Mesenchymal stem cell (in vitro differentiated cells and primary cell): ENCODE data around the gene HEYL.

ENCODE experiments used
- DNase-seq: peaks from one replicate; pipeline ENCODE4 v3.0.0-alpha.2; 2013
- H2AFZ ChIP-seq: one replicate; pipeline ENCODE4 v1.6.1; 2013; ENCODE audit warnings: low read depth, mild to moderate bottlenecking, control low read depth, inconsistent platforms, low read length, moderate library complexity
- H2AK5ac ChIP-seq: 2 replicates; pipeline ENCODE4 v1.6.1; 2013; ENCODE audit warnings: low read length, moderate library complexity, mild to moderate bottlenecking, inconsistent platforms; ENCODE audit not compliant: severe bottlenecking
- H2BK120ac ChIP-seq: one replicate; pipeline ENCODE4 v1.6.1; 2013; ENCODE audit warnings: low read depth, mild to moderate bottlenecking, inconsistent platforms, low read length, moderate library complexity
- H2BK12ac ChIP-seq, 2 experiments: one replicate each; pipeline ENCODE4 v1.6.1; 2013; ENCODE audit warnings: inconsistent platforms in 2 of 2, low read length in 2 of 2, mild to moderate bottlenecking in 2 of 2, moderate library complexity in 2 of 2, control low read depth in 1 of 2
- H2BK15ac ChIP-seq: one replicate; pipeline ENCODE4 v1.6.1; 2013; ENCODE audit warnings: mild to moderate bottlenecking, low read depth, inconsistent platforms; ENCODE audit not compliant: poor library complexity, severe bottlenecking
- H2BK5ac ChIP-seq: 2 replicates; pipeline ENCODE4 v1.6.1; 2013; ENCODE audit warnings: low read depth, mild to moderate bottlenecking, low read length, control low read depth, inconsistent platforms; ENCODE audit not compliant: poor library complexity, severe bottlenecking
- H3K14ac ChIP-seq, 2 experiments: one replicate each; pipeline ENCODE4 v1.6.1; 2013; ENCODE audit warnings: inconsistent platforms in 2 of 2, low read length in 2 of 2, control low read depth in 1 of 2, mild to moderate bottlenecking in 1 of 2, moderate library complexity in 1 of 2
- H3K18ac ChIP-seq, 2 experiments: one replicate each; pipeline ENCODE4 v1.6.1; 2013; ENCODE audit warnings: inconsistent platforms in 2 of 2, low read length in 2 of 2, control low read depth in 1 of 2, low read depth in 1 of 2, mild to moderate bottlenecking in 1 of 2
- H3K23ac ChIP-seq, 2 experiments: one replicate each; pipeline ENCODE4 v1.6.1; 2013; ENCODE audit warnings: inconsistent platforms in 2 of 2, low read length in 2 of 2, mild to moderate bottlenecking in 2 of 2, moderate library complexity in 2 of 2, control low read depth in 1 of 2
- H3K27ac ChIP-seq: 2 replicates; pipeline ENCODE4 v1.5.1; 2013; ENCODE audit warnings: mild to moderate bottlenecking, moderate library complexity, low read length, control low read depth, inconsistent platforms; ENCODE audit not compliant: poor library complexity, severe bottlenecking
- H3K27me3 ChIP-seq, 2 experiments: 2 replicates each; pipeline versions ENCODE4 v1.6.1 to v1.7.0; 2013; ENCODE audit warnings: low read length in 2 of 2, mild to moderate bottlenecking in 2 of 2, moderate library complexity in 2 of 2, control low read depth in 1 of 2, inconsistent platforms in 1 of 2; ENCODE audit not compliant: control insufficient read depth in 1 of 2, insufficient read depth in 1 of 2
- H3K36me3 ChIP-seq, 2 experiments: 2 replicates each; pipeline versions ENCODE4 v1.6.1 to v1.7.0; 2013; ENCODE audit warnings: low read length in 2 of 2, control low read depth in 1 of 2, inconsistent platforms in 1 of 2, low read depth in 1 of 2, mild to moderate bottlenecking in 1 of 2; ENCODE audit not compliant: insufficient read depth in 2 of 2, control insufficient read depth in 1 of 2
- H3K4ac ChIP-seq, 2 experiments: one replicate each; pipeline ENCODE4 v1.6.1; 2013; ENCODE audit warnings: inconsistent platforms in 2 of 2, low read length in 2 of 2, mild to moderate bottlenecking in 2 of 2, moderate library complexity in 2 of 2, control low read depth in 1 of 2, low read depth in 1 of 2
- H3K4me1 ChIP-seq: 2 replicates; pipeline ENCODE4 v1.6.1; 2013; ENCODE audit warnings: low read depth, low read length, control low read depth; ENCODE audit not compliant: control insufficient read depth, insufficient read depth
- H3K4me2 ChIP-seq: 2 replicates; pipeline ENCODE4 v1.6.1; 2013; ENCODE audit warnings: low read length, mild to moderate bottlenecking, inconsistent platforms; ENCODE audit not compliant: poor library complexity, severe bottlenecking
- H3K4me3 ChIP-seq, 2 experiments: 2 replicates each; pipeline versions ENCODE4 v1.5.1 to v1.7.0; 2013; ENCODE audit warnings: low read length in 2 of 2, mild to moderate bottlenecking in 2 of 2, control low read depth in 1 of 2, low read depth in 1 of 2; ENCODE audit not compliant: insufficient read depth in 1 of 2
- H3K79me1 ChIP-seq: replicated peaks from 2 replicates; pipeline ENCODE4 v1.6.1; 2013; ENCODE audit warnings: mild to moderate bottlenecking, control low read depth, low read length, inconsistent platforms; ENCODE audit not compliant: poor library complexity, severe bottlenecking
- H3K9ac ChIP-seq: 2 replicates; pipeline ENCODE4 v1.7.0; 2013; ENCODE audit warnings: mild to moderate bottlenecking, low read length, moderate library complexity
- H3K9me3 ChIP-seq: 2 replicates; pipeline ENCODE4 v1.7.0; 2013; ENCODE audit warnings: mild to moderate bottlenecking, low read length; ENCODE audit not compliant: control insufficient read depth
- H4K8ac ChIP-seq: one replicate; pipeline ENCODE4 v1.6.1; 2013; ENCODE audit warnings: inconsistent platforms, mild to moderate bottlenecking, low read length, moderate library complexity
- H4K91ac ChIP-seq: one replicate; pipeline ENCODE4 v1.6.1; 2013; ENCODE audit warnings: mild to moderate bottlenecking, low read length, inconsistent platforms
- WGBS: methylation state at CpG from one replicate; pipeline ENCODE4 v1.1.7; 2013; ENCODE audit warnings: mixed read lengths; 5-methylcytosine and 5-hydroxymethylcytosine counted together

The HEYL gene

GRCh38 chr1:39685071-39685470 lies 45.6 kb upstream of the HEYL start:
- Histone ChIP-seq H4K8ac (no peak overlapping the region), H2BK15ac (no peak overlapping the region), H3K79me1 (no peaks in the 10 kb centered on the region), H3K4me1 (no peaks in the 10 kb centered on the region), H3K4ac (no peak overlapping the region), H2BK120ac (no peak overlapping the region), H3K23ac (no peak overlapping the region), H3K9ac (no peak overlapping the region), H3K4me2 (no peak overlapping the region), H3K27ac (no peak overlapping the region), H3K18ac (no peak overlapping the region), H3K36me3 (no peaks in the 10 kb centered on the region), H4K91ac (no peak overlapping the region), H3K9me3 (no peaks in the 10 kb centered on the region), H2BK5ac (no peak overlapping the region), H3K14ac (no peak overlapping the region), H3K27me3 (peaks cover 89 to 92% of the 10 kb centered on the region in 2 experiments), H2BK12ac (no peak overlapping the region), H2AFZ (no peak overlapping the region), H3K4me3 (no peak overlapping the region), H2AK5ac (no peak overlapping the region)
- no peak for DNase-seq
- 76% methylated on average over 3 of the region's 3 CpGs for WGBS

DNA sequence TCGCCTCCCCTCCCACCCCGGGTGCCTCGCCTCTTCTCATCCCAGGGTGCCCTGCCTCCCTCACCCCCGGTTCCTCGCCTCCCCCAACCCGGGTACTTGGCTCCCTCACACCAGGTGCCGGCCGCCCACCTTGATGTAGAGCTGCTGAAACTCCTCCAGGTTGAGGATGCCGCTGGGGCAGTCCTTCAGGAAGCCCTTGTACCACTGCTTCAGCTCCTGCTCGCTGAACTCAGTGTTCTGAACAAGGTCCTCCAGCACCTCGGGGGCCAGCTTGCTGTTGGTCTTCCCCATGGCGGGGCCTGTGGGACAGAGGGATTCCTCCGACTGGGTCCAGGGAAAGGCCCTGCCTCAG lies 44.8 kb upstream of the HEYL start:
- H3K36me3 ChIP-seq, result no peaks in the 10 kb centered on the region
- no peak overlapping the region for H3K18ac ChIP-seq
- H2AFZ ChIP-seq, result no peak overlapping the region
- no peak overlapping the region for H2BK5ac ChIP-seq
- no peak overlapping the region for H2BK12ac ChIP-seq
- no peaks in the 10 kb centered on the region for H3K4me1 ChIP-seq
- H4K8ac ChIP-seq, result no peak overlapping the region
- no peaks in the 10 kb centered on the region for H3K79me1 ChIP-seq
- no peak overlapping the region for H3K4me3 ChIP-seq
- peaks cover 87 to 89% of the 10 kb centered on the region in 2 experiments for H3K27me3 ChIP-seq
- H3K9ac ChIP-seq, result no peak overlapping the region
- H3K4ac ChIP-seq, result no peak overlapping the region
- no peak overlapping the region for H2BK15ac ChIP-seq
- no peak for DNase-seq
- H2BK120ac ChIP-seq, result no peak overlapping the region
- no peak overlapping the region for H3K4me2 ChIP-seq
- H4K91ac ChIP-seq, result no peak overlapping the region
- no peak overlapping the region for H2AK5ac ChIP-seq
- no peak overlapping the region for H3K27ac ChIP-seq
- H3K23ac ChIP-seq, result no peak overlapping the region
- H3K14ac ChIP-seq, result no peak overlapping the region
- no peaks in the 10 kb centered on the region for H3K9me3 ChIP-seq
- 73% methylated on average over 11 of the region's 13 CpGs for WGBS

DNA sequence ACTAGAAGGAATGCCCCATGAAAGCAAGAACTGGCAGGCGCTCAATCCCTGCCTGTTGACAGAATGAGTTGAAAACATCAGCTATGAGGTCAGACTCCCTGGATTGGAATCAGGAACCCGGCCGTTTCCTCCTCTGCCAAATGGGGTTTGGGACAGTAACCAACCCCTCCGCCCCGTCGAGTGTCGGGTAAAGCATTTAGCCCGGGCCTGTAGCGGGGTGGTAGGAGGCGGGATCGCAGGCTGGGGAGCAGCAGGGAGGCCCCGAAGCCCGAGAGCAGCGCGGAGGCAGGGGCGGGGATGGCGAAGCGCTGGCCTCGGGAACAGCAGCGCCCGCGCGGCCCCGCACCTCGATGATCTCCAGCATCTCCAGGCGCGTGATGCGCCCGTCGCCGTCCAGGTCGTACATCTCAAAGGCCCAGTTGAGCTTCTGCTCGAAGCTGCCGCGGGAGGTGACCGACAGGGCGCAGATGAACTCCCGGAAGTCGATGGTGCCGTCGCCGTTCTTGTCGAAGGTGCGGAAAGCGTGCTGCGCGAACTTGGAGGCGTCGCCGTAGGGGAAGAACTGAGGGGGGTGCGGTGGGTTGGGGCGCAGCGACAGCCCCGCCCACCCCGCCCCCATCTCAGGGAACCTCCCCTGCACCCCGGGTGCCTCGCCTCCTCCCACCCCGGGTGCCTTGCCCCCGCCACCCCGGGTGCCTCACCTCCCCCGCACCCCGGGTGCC lies 44.3 kb upstream of the HEYL start:
- Histone ChIP-seq H4K8ac (no peak overlapping the region), H3K4me3 (no peak overlapping the region), H3K27ac (no peak overlapping the region), H2AK5ac (no peak overlapping the region), H2BK12ac (no peak overlapping the region), H3K36me3 (no peaks in the 10 kb centered on the region), H4K91ac (no peak overlapping the region), H3K18ac (no peak overlapping the region), H3K4ac (no peak overlapping the region), H2AFZ (no peak overlapping the region), H3K79me1 (no peaks in the 10 kb centered on the region), H3K14ac (no peak overlapping the region), H2BK5ac (no peak overlapping the region), H2BK120ac (no peak overlapping the region), H3K4me1 (no peaks in the 10 kb centered on the region), H3K27me3 (peaks cover 82 to 86% of the 10 kb centered on the region in 2 experiments), H3K9ac (no peak overlapping the region), H3K4me2 (no peak overlapping the region), H2BK15ac (no peak overlapping the region), H3K23ac (no peak overlapping the region), H3K9me3 (no peaks in the 10 kb centered on the region)
- DNase-seq, result no peak
- 45% methylated on average over 41 of the region's 62 CpGs for WGBS

DNA sequence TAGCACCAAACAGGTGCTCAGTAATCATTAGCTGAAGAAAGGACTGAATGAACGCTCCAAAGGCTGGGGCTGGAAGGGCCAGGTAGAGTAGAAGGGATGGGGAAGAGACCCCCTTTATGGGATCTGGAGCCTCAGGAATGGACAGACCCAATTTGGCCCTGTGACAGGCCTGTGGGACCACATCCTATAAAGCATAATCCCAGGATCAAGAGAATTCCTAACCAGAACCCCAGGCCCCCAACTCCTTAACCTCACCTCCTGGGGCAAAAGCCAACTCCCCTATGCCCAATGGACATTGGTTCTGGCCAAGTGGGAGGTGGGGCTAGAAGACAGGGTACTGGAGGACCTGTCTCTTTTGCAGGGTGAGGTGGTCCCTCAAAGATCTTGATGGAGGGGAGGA lies 42.6 kb upstream of the HEYL start:
- Histone ChIP-seq H2BK12ac (no peak overlapping the region), H2AFZ (no peak overlapping the region), H4K8ac (no peak overlapping the region), H2BK15ac (no peak overlapping the region), H3K27ac (no peak overlapping the region), H3K23ac (no peak overlapping the region), H3K27me3 (peaks cover 78 to 83% of the 10 kb centered on the region in 2 experiments), H3K4ac (no peak overlapping the region), H4K91ac (no peak overlapping the region), H3K14ac (peak overlapping the region in 1 of 2 experiments; percentile 70), H3K36me3 (no peaks in the 10 kb centered on the region), H2AK5ac (no peak overlapping the region), H3K9ac (no peak overlapping the region), H2BK120ac (no peak overlapping the region), H3K4me3 (no peak overlapping the region), H3K18ac (no peak overlapping the region), H3K4me1 (no peaks in the 10 kb centered on the region), H2BK5ac (no peak overlapping the region), H3K4me2 (no peak overlapping the region), H3K79me1 (no peaks in the 10 kb centered on the region), H3K9me3 (no peaks in the 10 kb centered on the region)
- no peak for DNase-seq
- 75% methylated on average over 1 of the region's 1 CpG for WGBS
